PC-9 (cell line): ENCODE measurements around the gene DSC1. TPM values are rescaled to one million over a fixed set of nuclear protein-coding genes. Genes with fewer than 3 reads are reported as not detected.
"Not testable (repeated sequence)": the region's sequence is repeated elsewhere in the genome, so short reads cannot be mapped to it uniquely, and the experiment has no call there.

ENCODE experiments used
- BruUV-seq: library from RNA; stranded (reverse); fragments of 400-500 nt; replicated peaks from 2 replicates; lab custom pipeline; 2021; lab: Mats Ljungman, UMichigan
- CTCF ChIA-PET: fragments of 300-600 bp; sonication (Branson Sonifier 250); formaldehyde crosslinking; loops from one replicate; lab custom pipeline; 2022; ENCODE audit warnings: antibody characterized with exemption; lab: Charles Lee
- POLR2A ChIA-PET: fragments of 300-600 bp; sonication (Branson Sonifier 250); formaldehyde crosslinking; loops from one replicate; lab custom pipeline; 2022; ENCODE audit warnings: antibody characterized with exemption; ENCODE audit not compliant: unreplicated experiment; lab: Charles Lee
- DNase-seq, 2 experiments: peaks; one replicate each; pipeline versions ENCODE4 v3.0.0 to v3.0.0-alpha.2; 2015 to 2022; ENCODE audit warnings: mixed read lengths in 1 of 2
- H2AFZ ChIP-seq: fragments of 200-600 bp; sonication (generic); 2 replicates; pipeline ENCODE4 v1.8.1; 2017; ENCODE audit warnings: antibody characterized with exemption
- H3F3A ChIP-seq: fragments of 200-600 bp; sonication (generic); 2 replicates; pipeline ENCODE4 v1.8.1; 2017; ENCODE audit warnings: antibody characterized with exemption, mild to moderate bottlenecking, low read depth; ENCODE audit not compliant: insufficient read depth
- H3K27ac ChIP-seq: fragments of 200-600 bp; sonication (generic); 2 replicates; pipeline ENCODE4 v1.6.1; 2016; ENCODE audit warnings: mixed run types
- H3K27me3 ChIP-seq: fragments of 200-600 bp; sonication (generic); 2 replicates; pipeline ENCODE4 v1.6.1; 2016; ENCODE audit warnings: low read depth, mixed run types; ENCODE audit not compliant: insufficient read depth
- H3K36me3 ChIP-seq: fragments of 200-600 bp; sonication (generic); 2 replicates; pipeline ENCODE4 v1.6.1; 2016; ENCODE audit warnings: low read depth, mixed run types
- H3K4me1 ChIP-seq: fragments of 200-600 bp; sonication (generic); replicated peaks from 2 replicates; pipeline ENCODE4 v1.6.1; 2016; ENCODE audit warnings: mixed run types; ENCODE audit not compliant: insufficient read depth
- H3K4me2 ChIP-seq: fragments of 200-600 bp; sonication (generic); 2 replicates; pipeline ENCODE4 v1.6.1; 2017; ENCODE audit warnings: mixed run types
- H3K4me3 ChIP-seq: fragments of 200-600 bp; sonication (generic); 2 replicates; pipeline ENCODE4 v1.6.1; 2016; ENCODE audit warnings: mixed run types
- H3K79me2 ChIP-seq: fragments of 200-600 bp; sonication (generic); 2 replicates; pipeline ENCODE4 v1.6.1; 2017; ENCODE audit warnings: low read depth, mixed run types
- H3K9me2 ChIP-seq: fragments of 200-600 bp; sonication (generic); 2 replicates; pipeline ENCODE4 v1.8.1; 2017; ENCODE audit warnings: mild to moderate bottlenecking; ENCODE audit not compliant: insufficient read depth
- H3K9me3 ChIP-seq: fragments of 200-600 bp; sonication (generic); 2 replicates; pipeline ENCODE4 v1.8.1; 2016; ENCODE audit warnings: low read depth; ENCODE audit not compliant: insufficient read depth
- H4K20me1 ChIP-seq: fragments of 200-600 bp; sonication (generic); 2 replicates; pipeline ENCODE4 v1.8.1; 2017; ENCODE audit not compliant: insufficient read depth
- EZH2 ChIP-seq: fragments of 200-600 bp; sonication (generic); IDR thresholded peaks from 2 replicates; pipeline ENCODE4 v1.8.0; 2017; ENCODE audit warnings: antibody characterized with exemption, low read depth
- intact Hi-C: fragments of 100-400 bp; cut with micrococcal nuclease; formaldehyde crosslinking; loops from one replicate; pipeline ENCODE4 v1.10.0; 2022; ENCODE audit not compliant: unreplicated experiment
- total RNA-seq: library from RNA; stranded (reverse); gene quantifications from 2 replicates; pipeline ENCODE4 v1.2.3, GENCODE V29; 2021
- TF ChIP-seq, protein P1 (sequence below): fragments of 200-600 bp; sonication (generic); conservative IDR thresholded peaks from 2 replicates; pipeline ENCODE4 v1.6.1; 2017; ENCODE audit warnings: mixed run types, antibody characterized with exemption, mild to moderate bottlenecking, moderate library complexity

Gene DSC1
- total RNA-seq, 1 experiment from 2014 or later: 0.09 TPM

DNA sequence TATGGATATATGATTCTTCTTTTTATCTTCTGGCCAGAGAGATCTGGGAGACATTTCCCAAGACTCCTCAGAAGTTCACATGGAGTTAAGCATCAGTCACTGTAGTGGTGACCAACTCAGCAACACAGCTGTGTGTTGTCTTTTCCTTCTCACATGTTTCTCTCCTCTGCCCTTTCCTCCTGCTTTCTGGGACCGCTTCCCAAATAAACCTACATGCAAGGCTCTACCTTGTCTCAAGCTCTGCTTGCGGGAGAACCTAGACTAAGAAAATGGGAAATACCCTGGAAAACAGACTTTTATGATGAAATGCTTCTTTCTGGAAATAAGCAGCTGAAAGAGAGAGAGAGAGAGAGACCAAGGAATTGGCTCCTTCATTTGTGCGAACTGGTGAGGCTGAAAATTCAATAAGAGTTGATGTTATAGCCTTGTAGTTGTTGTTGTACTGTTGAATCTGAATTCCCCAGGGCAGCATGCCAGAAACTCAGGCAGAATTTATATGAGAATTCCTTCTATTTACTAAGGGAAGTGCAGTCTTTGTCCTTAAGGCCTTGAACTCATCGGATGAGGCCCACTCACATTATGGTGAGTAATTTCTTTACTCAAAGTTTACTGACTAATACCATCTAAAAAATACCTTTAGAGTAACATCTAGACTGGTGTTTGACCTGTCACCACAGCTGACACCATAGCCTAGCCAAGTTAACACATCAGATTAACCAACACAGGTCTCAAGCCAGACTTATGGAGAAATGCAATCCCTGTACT, 22.7 kb upstream of the DSC1 start:
- H3K4me1 ChIP-seq: peaks cover 3% of the 10 kb centered on the region
- intact Hi-C loops: no loop called here
- ChIA-PET CTCF (no interaction called here), POLR2A (no interaction called here)
- H3K4me2 ChIP-seq: no peak overlapping the region
- no peaks in the 10 kb centered on the region for H3K79me2 ChIP-seq
- peak in 1 of 2 experiments; percentile 38 for DNase-seq
- no peaks in the 10 kb centered on the region for H3K36me3 ChIP-seq
- no peak overlapping the region for H3K27ac ChIP-seq
- H3K9me3 ChIP-seq: no peaks in the 10 kb centered on the region
- H2AFZ ChIP-seq: no peak overlapping the region
- H3F3A ChIP-seq: no peaks in the 10 kb centered on the region
- H4K20me1 ChIP-seq: no peaks in the 10 kb centered on the region
- H3K9me2 ChIP-seq: no peaks in the 10 kb centered on the region
- no TSS peak for BruUV-seq
- H3K27me3 ChIP-seq: no peaks in the 10 kb centered on the region
- TF ChIP-seq EZH2: no peak
- TF ChIP-seq, protein P1, sequence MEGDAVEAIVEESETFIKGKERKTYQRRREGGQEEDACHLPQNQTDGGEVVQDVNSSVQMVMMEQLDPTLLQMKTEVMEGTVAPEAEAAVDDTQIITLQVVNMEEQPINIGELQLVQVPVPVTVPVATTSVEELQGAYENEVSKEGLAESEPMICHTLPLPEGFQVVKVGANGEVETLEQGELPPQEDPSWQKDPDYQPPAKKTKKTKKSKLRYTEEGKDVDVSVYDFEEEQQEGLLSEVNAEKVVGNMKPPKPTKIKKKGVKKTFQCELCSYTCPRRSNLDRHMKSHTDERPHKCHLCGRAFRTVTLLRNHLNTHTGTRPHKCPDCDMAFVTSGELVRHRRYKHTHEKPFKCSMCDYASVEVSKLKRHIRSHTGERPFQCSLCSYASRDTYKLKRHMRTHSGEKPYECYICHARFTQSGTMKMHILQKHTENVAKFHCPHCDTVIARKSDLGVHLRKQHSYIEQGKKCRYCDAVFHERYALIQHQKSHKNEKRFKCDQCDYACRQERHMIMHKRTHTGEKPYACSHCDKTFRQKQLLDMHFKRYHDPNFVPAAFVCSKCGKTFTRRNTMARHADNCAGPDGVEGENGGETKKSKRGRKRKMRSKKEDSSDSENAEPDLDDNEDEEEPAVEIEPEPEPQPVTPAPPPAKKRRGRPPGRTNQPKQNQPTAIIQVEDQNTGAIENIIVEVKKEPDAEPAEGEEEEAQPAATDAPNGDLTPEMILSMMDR: no peak
- H3K4me3 ChIP-seq: no peak overlapping the region

DNA sequence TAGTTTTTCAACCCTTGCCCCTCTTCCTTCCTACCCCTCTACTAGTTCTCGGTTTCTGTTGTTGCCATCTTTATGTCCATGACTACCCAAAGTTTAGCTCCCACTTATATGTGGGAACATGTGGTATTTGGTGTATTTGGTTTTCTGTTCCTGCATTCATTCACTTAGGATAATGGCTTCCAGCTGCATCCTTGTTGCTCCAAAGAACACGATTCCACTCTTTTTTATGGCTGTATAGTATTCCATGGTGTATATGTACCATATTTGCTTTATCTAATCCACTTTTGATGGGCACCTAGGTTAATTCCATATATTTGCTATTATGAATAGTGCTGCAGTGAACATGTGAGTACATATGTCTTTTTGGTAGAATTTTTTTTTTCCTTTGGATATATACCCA, 20.6 kb upstream of the DSC1 start:
- H3K36me3 ChIP-seq: no peaks in the 10 kb centered on the region
- H3K4me3 ChIP-seq: no peak overlapping the region
- no peaks in the 10 kb centered on the region for H3F3A ChIP-seq
- H2AFZ ChIP-seq: no peak overlapping the region
- no peak for DNase-seq
- H3K9me3 ChIP-seq: no peaks in the 10 kb centered on the region
- ChIA-PET CTCF (interaction anchor here (0.5 kb wide), 1 partner anchor 15 kb away, joined by 6 read pairs; no protein-coding TSS in a partner anchor), POLR2A (no interaction called here)
- H3K79me2 ChIP-seq: no peaks in the 10 kb centered on the region
- H3K27ac ChIP-seq: no peak overlapping the region
- TF ChIP-seq, protein P1: no peak
- H3K4me1 ChIP-seq: no peaks in the 10 kb centered on the region
- no peak overlapping the region for H3K4me2 ChIP-seq
- no peaks in the 10 kb centered on the region for H3K9me2 ChIP-seq
- no peaks in the 10 kb centered on the region for H3K27me3 ChIP-seq
- H4K20me1 ChIP-seq: no peaks in the 10 kb centered on the region
- intact Hi-C loops: no loop called here
- BruUV-seq: no TSS peak

DNA sequence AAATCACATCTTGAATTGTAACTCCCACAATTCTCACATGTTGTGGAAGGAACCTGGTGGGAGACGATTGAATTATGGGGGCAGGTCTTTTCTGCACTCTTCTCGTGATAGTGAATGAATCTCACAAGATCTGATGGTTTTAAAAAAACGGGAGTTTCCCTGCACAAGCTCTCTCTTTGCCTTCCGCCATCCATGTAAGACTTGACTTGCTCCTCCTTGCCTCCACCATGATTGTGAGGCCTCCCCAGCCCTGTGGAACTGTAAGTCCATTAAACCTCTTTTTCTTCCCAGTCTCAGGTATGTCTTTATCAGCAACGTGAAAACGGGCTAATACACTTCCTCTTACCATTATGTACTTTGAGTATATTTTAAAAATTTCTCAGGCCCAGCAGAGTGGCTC, 14.7 kb upstream of the DSC1 start:
- H3K4me1 ChIP-seq, DNase-seq, H3K4me3 ChIP-seq, H3F3A ChIP-seq, BruUV-seq, H3K27ac ChIP-seq, CTCF ChIA-PET, H2AFZ ChIP-seq, intact Hi-C loops, H3K4me2 ChIP-seq, H4K20me1 ChIP-seq, H3K27me3 ChIP-seq, H3K9me3 ChIP-seq, H3K36me3 ChIP-seq, H3K79me2 ChIP-seq, H3K9me2 ChIP-seq, POLR2A ChIA-PET: not testable (repeated sequence)

DNA sequence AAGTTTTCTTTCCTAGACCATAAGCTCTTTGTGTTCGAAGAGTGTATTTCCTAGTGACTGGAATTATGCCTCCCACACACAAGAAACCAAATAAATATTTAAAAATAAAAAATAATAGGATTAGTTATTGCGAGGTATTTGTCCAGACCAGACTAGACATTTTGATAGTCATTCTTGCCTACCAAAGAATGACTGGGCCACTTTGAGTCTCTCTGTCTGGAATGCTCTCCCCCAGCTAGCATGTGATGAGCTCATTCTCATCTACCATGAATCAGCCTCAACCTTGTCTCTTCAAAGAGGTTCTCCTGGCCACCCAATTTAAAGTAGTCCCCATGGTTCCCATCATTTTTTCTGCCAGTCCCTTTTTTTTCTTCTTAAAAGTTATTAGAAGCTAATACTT, 13.9 kb upstream of the DSC1 start:
- Histone ChIP-seq H3K4me1 (no peaks in the 10 kb centered on the region), H4K20me1 (no peaks in the 10 kb centered on the region), H3K27me3 (no peaks in the 10 kb centered on the region), H3K9me2 (no peaks in the 10 kb centered on the region), H3K4me3 (no peak overlapping the region), H3F3A (no peaks in the 10 kb centered on the region), H3K36me3 (no peaks in the 10 kb centered on the region), H3K4me2 (no peak overlapping the region), H3K27ac (no peak overlapping the region), H3K79me2 (no peaks in the 10 kb centered on the region), H2AFZ (no peak overlapping the region), H3K9me3 (no peaks in the 10 kb centered on the region)
- POLR2A ChIA-PET: no interaction called here
- no TSS peak for BruUV-seq
- DNase-seq: no peak
- no peak for TF ChIP-seq EZH2
- TF ChIP-seq, protein P1: no peak
- CTCF ChIA-PET: no interaction called here
- intact Hi-C loops: no loop called here
